GM10266 (cell line): ENCODE data around the gene RIT1.
A peak's percentile ranks its signal among the peaks of the same experiment; 100 is the strongest.

ENCODE experiments used
- DNase-seq: peaks from one replicate; pipeline ENCODE4 v3.0.0; 2012; ENCODE audit errors: extremely low spot score
- CTCF ChIP-seq: IDR thresholded peaks from 2 replicates; pipeline ENCODE4 v1.5.1; 2012; ENCODE audit warnings: mild to moderate bottlenecking, low read depth; ENCODE audit not compliant: control insufficient read depth, insufficient read depth; ENCODE audit errors: missing control alignments

Gene RIT1

GRCh38 chr1:155918660-155919059, 7.5 kb upstream of the RIT1 start:
- DNase-seq = no peak

DNA sequence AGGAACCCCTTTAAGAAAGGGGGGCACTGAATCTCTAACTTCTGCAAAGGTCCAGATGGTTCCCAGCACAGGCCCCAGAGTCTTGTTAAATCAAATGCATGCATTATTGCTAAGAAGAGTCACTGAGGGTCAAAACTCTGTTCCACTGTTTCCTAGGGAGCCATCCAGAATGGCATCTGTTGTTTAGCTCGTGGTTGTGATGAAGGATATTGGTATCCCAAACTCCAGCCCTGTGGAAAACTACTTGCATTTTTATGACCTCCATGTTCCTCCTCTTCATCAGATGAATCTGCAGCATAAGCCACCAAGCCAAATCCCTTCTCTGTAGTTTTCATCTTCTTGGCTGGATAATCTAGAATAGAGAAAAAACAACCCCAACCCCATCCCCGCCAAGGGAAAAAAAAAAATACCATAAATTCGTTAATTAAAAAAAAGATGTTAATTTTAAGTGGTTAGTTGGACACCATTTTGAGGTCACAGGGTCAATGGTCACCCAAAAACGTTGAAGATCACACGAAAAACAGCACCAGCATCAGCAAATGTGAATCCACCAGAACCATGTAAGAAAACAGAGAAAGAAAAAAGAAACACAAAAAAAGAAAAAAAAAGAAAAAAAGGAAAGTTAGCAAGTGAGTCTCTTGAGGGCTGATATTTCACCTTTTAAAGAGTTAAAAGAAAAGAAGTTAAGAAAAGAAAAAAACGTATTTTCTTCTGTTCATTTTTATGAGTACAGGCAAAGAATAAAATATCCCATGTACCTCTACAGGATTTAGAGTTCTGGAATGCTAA, 3.0 kb upstream of the RIT1 start:
- TF ChIP-seq CTCF = no peak
- no peak for DNase-seq

More at GRCh38 chr1:155918660-155919059, 7.5 kb upstream of the RIT1 start:
- TF ChIP-seq CTCF = no peak

- TF ChIP-seq CTCF = no peak
- no peak for DNase-seq
Measured at GRCh38 chr1:155912056-155912536, 947 bp upstream of the RIT1 start.

DNA sequence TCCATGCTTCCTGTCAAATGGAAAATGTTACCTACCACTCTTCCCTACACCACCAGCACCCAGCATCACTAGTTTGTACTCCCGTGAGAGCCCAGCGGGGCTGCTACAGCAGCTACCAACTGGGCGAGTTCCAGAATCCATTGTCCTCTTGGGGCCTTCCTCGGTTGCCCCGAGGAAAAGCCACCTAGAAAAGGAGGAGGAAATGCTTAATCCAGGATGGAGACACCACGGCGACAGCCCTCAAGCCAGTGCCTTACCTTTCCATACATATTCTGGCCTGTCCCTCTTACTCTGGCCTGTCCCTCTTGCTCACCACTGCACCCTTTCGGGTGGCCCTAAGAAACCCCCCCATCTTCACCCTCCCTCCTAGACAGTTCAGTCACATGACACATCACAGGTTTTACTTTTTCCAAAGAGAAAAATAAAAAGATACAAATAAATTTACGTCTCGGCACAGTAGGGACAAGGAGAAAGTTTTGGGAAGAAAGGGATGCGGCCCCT, 478 bp downstream of the RIT1 start:
- peak; percentile 43 for DNase-seq

GRCh38 chr1:155909894-155910293, 1.3 kb downstream of the RIT1 start:
- TF ChIP-seq CTCF = no peak
- DNase-seq = no peak

More for the DNA sequence above, 478 bp downstream of the RIT1 start:
- peak; percentile 10 for TF ChIP-seq CTCF

GRCh38 chr1:155904261-155904660, 6.9 kb downstream of the RIT1 start:
- TF ChIP-seq CTCF = no peak
- DNase-seq = no peak

DNA sequence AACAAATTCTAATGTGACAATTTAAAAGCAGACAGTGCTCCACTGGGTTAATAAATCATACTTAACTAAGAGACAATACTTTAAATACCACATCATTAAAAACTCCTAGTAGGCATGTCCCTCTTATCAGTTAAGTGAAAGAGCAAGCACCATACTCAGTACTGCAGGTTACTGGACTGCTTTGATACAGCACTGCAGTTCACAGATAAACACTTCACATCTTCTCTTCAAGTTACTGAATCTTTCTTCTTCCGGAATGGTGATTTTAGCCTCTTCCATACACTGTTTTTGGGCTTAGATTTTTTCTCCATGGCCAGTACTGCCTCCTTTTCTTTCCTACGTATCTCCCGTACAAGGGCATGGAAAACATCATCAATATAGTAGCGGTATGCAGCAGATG, 11.0 kb downstream of the RIT1 start:
- no peak for DNase-seq
- TF ChIP-seq CTCF = no peak
